ENCODE data around the gene RPGRIP1. TPM values are rescaled to one million over a fixed set of nuclear protein-coding genes. Genes with fewer than 3 reads are reported as not detected.

RPGRIP1 gene
- total RNA-seq, 2 donors from 2014 or later: not detected

DNA sequence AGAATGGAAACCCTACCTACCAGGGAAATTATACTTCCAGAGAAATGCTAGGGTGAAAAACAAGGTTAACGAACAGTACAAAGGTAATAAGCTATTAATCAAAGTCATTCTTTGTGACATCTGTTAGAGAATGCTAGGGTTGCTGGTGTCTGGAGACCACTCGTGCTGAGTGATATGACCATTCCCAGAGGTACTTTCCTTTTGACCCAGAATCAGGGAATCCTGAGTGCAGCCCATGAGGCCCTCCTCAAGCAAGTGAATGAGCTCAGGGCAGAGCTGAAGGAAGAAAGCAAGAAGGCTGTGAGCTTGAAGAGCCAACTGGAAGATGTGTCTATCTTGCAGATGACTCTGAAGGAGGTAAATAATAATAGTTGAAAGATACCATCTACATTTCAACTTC lies 31.7 kb downstream of the RPGRIP1 start:
- no peak for DNase-seq (ENCODE audit: low spot score in 2 of 2)
- Mint-ChIP-seq H3K27ac (no peak overlapping the region), H3K36me3 (no peaks in the 10 kb centered on the region), H3K9me3 (no peaks in the 10 kb centered on the region)
- ATAC-seq: no peak

DNA sequence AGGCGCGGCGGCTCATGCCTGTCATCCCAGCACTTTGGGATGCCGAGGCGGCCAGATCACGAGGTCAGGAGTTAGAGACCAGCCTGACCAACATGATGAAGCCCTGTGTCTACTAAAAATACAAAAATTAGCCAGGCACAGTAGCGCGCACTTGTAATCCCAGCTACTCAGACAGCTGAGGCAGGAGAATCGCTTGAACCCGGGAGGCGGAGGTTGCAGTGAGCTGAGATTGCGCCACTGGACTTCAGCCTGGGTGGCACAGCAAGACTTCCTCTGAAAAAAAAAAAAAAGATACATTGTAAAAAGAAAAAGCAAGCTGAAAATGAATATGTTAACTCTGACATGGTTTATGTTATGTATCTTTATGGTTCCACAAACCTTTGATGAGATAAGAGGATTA lies 33.6 kb downstream of the RPGRIP1 start:
- no peak overlapping the region for H3K27ac Mint-ChIP-seq
- H3K9me3 Mint-ChIP-seq: no peaks in the 10 kb centered on the region
- no peaks in the 10 kb centered on the region for H3K36me3 Mint-ChIP-seq
- DNase-seq (ENCODE audit: low spot score in 2 of 2): no peak
- no peak for ATAC-seq

DNA sequence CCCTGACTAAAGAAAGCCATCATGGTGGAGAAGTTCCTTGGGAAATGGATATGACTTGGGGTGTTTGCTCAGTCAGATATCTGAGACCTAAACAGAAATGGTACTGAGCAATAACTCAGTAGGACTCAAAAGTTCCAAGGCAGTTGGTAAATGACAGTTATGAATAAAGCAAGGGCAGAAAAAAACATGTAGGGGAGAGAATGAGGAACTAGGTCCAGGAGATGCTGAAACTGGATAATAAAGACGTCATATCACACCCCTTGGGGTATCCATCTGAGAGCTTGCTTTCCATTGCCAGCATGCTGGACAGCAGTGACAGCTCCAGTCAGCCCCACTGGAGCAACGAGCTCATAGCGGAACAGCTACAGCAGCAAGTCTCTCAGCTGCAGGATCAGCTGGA lies 37.5 kb downstream of the RPGRIP1 start:
- no peak for DNase-seq (ENCODE audit: low spot score in 2 of 2)
- no peak overlapping the region for H3K27ac Mint-ChIP-seq
- no peak for ATAC-seq
- H3K9me3 Mint-ChIP-seq: no peaks in the 10 kb centered on the region
- H3K36me3 Mint-ChIP-seq: no peaks in the 10 kb centered on the region

DNA sequence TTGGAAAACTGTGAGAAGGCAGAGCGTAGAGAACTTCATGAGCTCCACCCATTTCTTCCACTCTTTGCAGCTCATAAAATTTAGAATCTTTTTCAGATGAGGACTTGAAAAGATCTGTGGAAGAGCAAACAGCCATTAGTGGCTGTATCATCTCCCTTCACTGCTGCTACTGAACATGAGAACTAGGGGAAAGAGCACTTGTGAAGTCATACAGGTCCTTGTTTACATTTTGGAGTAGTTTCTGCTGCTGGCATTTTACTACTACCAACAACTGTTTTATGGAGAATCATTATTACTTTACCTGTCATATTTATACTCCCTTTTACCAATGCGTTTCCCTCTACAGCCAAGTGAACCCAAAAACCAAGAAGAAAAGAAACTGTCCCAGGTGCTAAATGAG lies 41.0 kb downstream of the RPGRIP1 start:
- no peak for DNase-seq (ENCODE audit: low spot score in 2 of 2)
- Mint-ChIP-seq H3K9me3 (no peaks in the 10 kb centered on the region), H3K36me3 (no peaks in the 10 kb centered on the region), H3K27ac (no peak overlapping the region)
- no peak for ATAC-seq

DNA sequence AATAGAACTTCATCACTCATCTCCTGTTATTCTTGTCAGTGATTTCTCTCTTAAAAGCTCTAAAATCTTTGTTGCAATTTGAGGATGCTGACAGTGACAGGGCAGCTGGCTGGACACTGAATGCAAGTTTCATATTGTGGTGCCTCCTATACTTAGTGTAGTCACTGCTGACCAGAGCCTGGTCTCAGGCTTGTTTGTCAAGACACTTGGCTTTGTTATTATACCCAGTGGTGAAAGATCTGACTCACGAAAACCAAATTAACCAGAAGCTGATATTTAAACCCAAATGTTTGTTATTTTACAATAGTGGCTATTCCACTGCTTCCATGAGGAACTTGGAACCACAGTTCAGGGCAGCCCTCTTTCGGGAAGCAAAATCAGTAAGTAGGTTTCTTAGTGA lies 42.8 kb downstream of the RPGRIP1 start:
- H3K9me3 Mint-ChIP-seq: no peaks in the 10 kb centered on the region
- ATAC-seq (no peak), DNase-seq (ENCODE audit: low spot score in 2 of 2) (no peak)

DNA sequence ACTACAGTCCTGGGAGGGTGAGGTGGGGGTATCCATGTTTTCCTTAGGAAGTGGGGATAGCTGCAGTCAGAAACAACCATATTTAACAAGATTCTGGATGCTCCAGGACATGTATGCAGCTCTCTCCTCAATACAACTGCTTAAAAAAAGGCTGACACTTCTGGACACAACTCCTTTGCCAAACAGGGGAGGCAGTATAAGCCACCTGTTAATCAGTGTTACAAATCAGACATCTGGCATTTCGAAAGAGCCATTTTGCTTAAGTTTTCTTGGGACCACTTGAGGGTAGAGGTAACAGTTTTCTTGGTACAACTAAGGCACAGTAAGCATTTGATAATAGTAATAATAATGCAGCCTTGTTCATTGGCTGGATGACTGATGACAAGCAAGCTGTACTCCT lies 47.1 kb downstream of the RPGRIP1 start:
- Mint-ChIP-seq H3K36me3 (no peaks in the 10 kb centered on the region), H3K9me3 (no peaks in the 10 kb centered on the region), H3K27ac (no peak overlapping the region)
- no peak for DNase-seq (ENCODE audit: low spot score in 2 of 2)
- ATAC-seq: no peak

More for the DNA sequence above, 42.8 kb downstream of the RPGRIP1 start:
- no peak overlapping the region for H3K27ac Mint-ChIP-seq
- no peaks in the 10 kb centered on the region for H3K36me3 Mint-ChIP-seq

Other genes with a start within 250 kb of the RPGRIP1 start
- gene TPPP2, start 249.9 kb upstream of the RPGRIP1 start, total RNA-seq: not detected
- gene RNASE13, start 245.3 kb upstream of the RPGRIP1 start, total RNA-seq: not detected
- not detected for gene RNASE7, start 237.7 kb upstream of the RPGRIP1 start, total RNA-seq
- not detected for gene RNASE8, start 222.3 kb upstream of the RPGRIP1 start, total RNA-seq
- under 1 TPM in 1 of 2 donors, not detected in 1; 0.23 TPM for gene ARHGEF40, start 209.8 kb upstream of the RPGRIP1 start, total RNA-seq
- gene ZNF219, start 181.4 kb upstream of the RPGRIP1 start, total RNA-seq: 10 to 100 TPM; 10.0 to 21.9 TPM
- under 1 TPM in 1 of 2 donors, not detected in 1; 0.25 TPM for gene TMEM253, start 179.0 kb upstream of the RPGRIP1 start, total RNA-seq
- gene OR5AU1, start 124.0 kb upstream of the RPGRIP1 start, total RNA-seq: not detected
- gene HNRNPC, start 10.6 kb upstream of the RPGRIP1 start, total RNA-seq: 1,000 to 10,000 TPM in 1 of 2 donors, 100 to 1,000 TPM in 1; 948 to 1,048 TPM
- gene SUPT16H, start 103.9 kb downstream of the RPGRIP1 start, total RNA-seq: 100 to 1,000 TPM; 161 to 172 TPM
- gene CHD8, start 176.0 kb downstream of the RPGRIP1 start, total RNA-seq: 100 to 1,000 TPM; 125 to 126 TPM
- 10 to 100 TPM; 30.2 to 48.8 TPM for gene RAB2B, start 196.9 kb downstream of the RPGRIP1 start, total RNA-seq
- gene TOX4, start 197.1 kb downstream of the RPGRIP1 start, total RNA-seq: 100 to 1,000 TPM in 1 of 2 donors, 10 to 100 TPM in 1; 80.8 to 104 TPM
- 10 to 100 TPM; 60.6 to 74.9 TPM for gene METTL3, start 231.3 kb downstream of the RPGRIP1 start, total RNA-seq
- 1 to 10 TPM; 5.4 to 9.3 TPM for gene SALL2, start 246.3 kb downstream of the RPGRIP1 start, total RNA-seq